Stimulated activated naive CD8-positive, alpha-beta T cell treated with anti-CD3 and anti-CD28 coated beads, Interleukin-15, Interleukin-2, amounts not matched to agents 100 ng/mL and 50 ng/mL, for 24 hours (primary cell): ENCODE data around the gene GRIA2.
"Not testable (repeated sequence)": the region's sequence is repeated elsewhere in the genome, so short reads cannot be mapped to it uniquely, and the experiment has no call there.

Experiments
- H3K27ac Mint-ChIP-seq: one replicate; pipeline ENCODE4 v1.8.0; 2021; ENCODE audit warnings: mild to moderate bottlenecking, mixed read lengths
- H3K27me3 Mint-ChIP-seq: one replicate; pipeline ENCODE4 v1.8.0; 2021; ENCODE audit warnings: mixed read lengths
- H3K36me3 Mint-ChIP-seq: one replicate; pipeline ENCODE4 v1.8.0; 2021; ENCODE audit warnings: low read depth, mixed read lengths
- H3K4me1 Mint-ChIP-seq: one replicate; pipeline ENCODE4 v1.8.0; 2021; ENCODE audit warnings: low read depth, mixed read lengths
- H3K4me3 Mint-ChIP-seq: one replicate; pipeline ENCODE4 v1.8.0; 2021; ENCODE audit warnings: mild to moderate bottlenecking, mixed read lengths
- H3K9me3 Mint-ChIP-seq: one replicate; pipeline ENCODE4 v1.8.0; 2021; ENCODE audit warnings: mixed read lengths

The GRIA2 gene

DNA sequence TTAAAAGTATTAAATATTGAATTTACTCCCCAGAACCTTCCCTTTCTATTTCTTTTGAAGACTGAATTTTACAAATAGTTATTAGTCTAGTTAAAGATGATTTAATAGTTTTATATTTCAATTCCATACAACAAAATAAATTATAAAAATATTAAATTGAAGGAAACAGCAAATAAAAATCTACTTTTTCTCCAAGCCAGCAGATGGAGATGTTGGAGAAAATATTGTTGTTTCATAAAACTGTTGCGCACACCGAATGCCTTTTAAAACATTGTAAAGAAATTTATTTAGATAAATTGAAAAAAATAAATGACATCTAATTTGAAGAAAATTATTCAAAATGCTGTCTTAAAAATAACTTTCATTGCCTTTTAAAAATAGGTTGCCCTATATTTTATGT lies 5.5 kb downstream of the GRIA2 start:
- no peaks in the 10 kb centered on the region for H3K36me3 Mint-ChIP-seq
- H3K27me3 Mint-ChIP-seq, result peaks cover 21% of the 10 kb centered on the region

DNA sequence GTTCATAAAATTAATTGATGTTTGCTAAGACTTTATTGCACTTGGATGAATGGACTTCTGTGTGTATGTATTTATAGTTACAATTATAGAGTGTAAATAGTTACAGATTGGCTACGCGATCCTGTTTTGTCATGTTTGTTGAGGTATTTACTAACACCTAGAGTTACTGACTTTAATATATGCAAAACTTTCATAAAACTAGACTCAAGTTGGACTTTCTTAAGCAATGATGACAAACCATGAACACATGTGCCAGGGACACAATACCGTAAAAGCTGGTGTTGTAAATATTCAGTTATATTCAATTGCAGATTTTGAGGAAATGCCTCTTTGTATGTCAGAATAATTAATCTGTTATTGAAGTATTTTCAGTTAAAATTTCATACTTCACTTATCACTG lies 6.1 kb downstream of the GRIA2 start:
- no peak overlapping the region for H3K4me3 Mint-ChIP-seq
- peaks cover 16% of the 10 kb centered on the region for H3K27me3 Mint-ChIP-seq
- H3K36me3 Mint-ChIP-seq, result no peaks in the 10 kb centered on the region
- H3K27ac Mint-ChIP-seq, result no peak overlapping the region
- no peaks in the 10 kb centered on the region for H3K9me3 Mint-ChIP-seq
- H3K4me1 Mint-ChIP-seq, result no peaks in the 10 kb centered on the region

More for the DNA sequence above, 5.5 kb downstream of the GRIA2 start:
- no peaks in the 10 kb centered on the region for H3K4me1 Mint-ChIP-seq
- no peak overlapping the region for H3K4me3 Mint-ChIP-seq
- H3K9me3 Mint-ChIP-seq, result no peaks in the 10 kb centered on the region
- no peak overlapping the region for H3K27ac Mint-ChIP-seq

DNA sequence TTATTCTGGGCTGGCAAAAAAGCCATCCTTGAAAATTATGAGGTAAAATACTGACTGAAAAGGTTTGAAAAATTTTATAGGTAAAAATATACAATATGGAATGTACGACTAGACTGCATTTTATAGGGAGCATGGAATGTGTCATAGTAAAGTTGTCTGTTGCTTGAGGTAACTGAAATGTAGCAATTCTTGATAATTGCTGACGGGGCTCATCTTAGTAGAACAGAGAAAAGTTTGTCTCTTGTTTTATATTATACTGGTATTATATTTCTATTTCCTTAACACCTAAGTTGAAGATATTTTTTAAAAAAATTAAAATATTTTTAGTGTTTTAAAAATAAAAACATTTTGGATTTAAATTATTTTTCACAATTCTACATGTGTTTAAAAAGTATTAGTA lies 11.0 kb downstream of the GRIA2 start:
- Mint-ChIP-seq H3K4me3 (no peak overlapping the region), H3K4me1 (no peaks in the 10 kb centered on the region), H3K27me3 (no peaks in the 10 kb centered on the region), H3K27ac (no peak overlapping the region), H3K36me3 (no peaks in the 10 kb centered on the region), H3K9me3 (no peaks in the 10 kb centered on the region)

DNA sequence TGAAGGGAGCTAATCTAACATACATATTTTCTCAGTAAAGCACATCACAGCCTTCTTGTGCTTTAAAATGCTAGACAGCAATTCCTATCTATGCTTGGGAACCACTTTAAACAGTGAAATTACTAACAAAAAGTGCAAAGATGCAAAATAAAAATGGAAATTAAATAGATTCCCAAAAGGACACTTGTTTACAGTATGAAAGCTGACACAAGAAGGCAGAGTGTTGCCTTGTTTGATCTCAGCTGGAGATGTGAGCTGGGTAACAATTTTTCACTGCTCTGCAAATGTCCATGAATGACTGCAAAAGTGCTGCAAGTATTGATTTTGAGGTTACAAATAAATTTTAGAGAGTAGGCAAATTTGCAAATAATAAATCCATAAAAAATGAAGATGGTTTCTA lies 22.3 kb downstream of the GRIA2 start:
- H3K27ac Mint-ChIP-seq, result no peak overlapping the region
- no peaks in the 10 kb centered on the region for H3K4me1 Mint-ChIP-seq
- no peak overlapping the region for H3K4me3 Mint-ChIP-seq
- no peaks in the 10 kb centered on the region for H3K27me3 Mint-ChIP-seq
- no peaks in the 10 kb centered on the region for H3K36me3 Mint-ChIP-seq
- no peaks in the 10 kb centered on the region for H3K9me3 Mint-ChIP-seq

DNA sequence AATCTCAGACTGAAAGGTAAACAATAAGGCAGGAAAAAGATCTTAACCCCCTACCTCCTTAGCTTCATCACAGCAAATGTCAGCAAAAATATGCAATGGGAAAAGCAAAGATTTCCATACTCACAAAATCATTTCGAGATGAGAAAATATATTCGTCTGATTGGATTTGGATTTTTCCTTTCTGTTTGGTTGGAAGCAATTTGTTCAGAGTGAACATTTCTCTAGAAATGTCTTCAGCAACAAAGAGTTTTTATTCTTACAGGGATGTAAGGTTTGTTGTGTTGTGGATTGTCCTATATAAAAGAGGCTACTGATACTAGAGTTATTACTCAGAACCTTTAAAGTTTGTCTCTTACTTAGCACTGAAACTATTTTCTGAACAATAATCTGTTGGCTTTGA lies 23.8 kb downstream of the GRIA2 start:
- Mint-ChIP-seq H3K4me3 (no peak overlapping the region), H3K27me3 (no peaks in the 10 kb centered on the region), H3K9me3 (no peaks in the 10 kb centered on the region), H3K36me3 (no peaks in the 10 kb centered on the region), H3K4me1 (no peaks in the 10 kb centered on the region), H3K27ac (no peak overlapping the region)

DNA sequence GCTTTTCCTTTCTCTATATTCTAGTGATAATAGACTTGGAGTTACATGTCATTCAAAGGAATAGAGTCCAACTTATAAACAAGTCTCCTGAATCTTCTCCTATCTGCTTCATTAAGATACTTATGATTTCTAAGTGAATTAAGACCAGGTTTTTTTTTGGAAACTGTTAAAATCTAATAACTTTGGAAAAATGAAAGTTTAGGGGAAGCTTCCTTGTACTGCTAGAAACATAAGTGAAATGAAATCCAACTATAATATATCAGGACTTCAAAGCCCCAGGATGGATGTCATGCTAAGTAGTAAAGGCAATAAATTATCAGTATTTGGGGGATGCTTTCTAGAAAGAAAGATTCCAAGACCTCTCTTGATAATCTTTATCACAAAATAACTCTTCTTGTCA lies 24.8 kb downstream of the GRIA2 start:
- H3K36me3 Mint-ChIP-seq, result no peaks in the 10 kb centered on the region
- H3K4me3 Mint-ChIP-seq, result no peak overlapping the region
- H3K27ac Mint-ChIP-seq, result no peak overlapping the region
- no peaks in the 10 kb centered on the region for H3K27me3 Mint-ChIP-seq
- no peaks in the 10 kb centered on the region for H3K9me3 Mint-ChIP-seq
- H3K4me1 Mint-ChIP-seq, result no peaks in the 10 kb centered on the region

DNA sequence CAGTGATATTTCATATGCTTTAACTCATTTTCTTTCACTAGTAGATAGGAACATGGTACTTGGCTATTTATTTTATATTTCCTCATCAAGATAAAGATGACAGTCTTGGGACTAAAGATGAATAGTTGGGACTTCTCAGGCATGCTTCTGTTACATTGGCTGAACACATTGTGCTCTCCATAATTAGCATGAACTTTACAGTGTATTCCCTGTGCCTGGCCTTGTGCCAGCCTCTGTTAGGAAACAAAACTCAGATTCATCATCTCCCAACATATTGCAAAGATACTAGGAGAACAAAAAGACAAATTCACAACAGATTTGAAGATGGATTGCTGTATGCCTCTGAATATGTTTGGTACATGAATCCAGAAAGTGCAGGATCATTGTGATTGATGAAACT lies 26.4 kb downstream of the GRIA2 start:
- Mint-ChIP-seq H3K4me1 (no peaks in the 10 kb centered on the region), H3K27me3 (no peaks in the 10 kb centered on the region), H3K27ac (no peak overlapping the region), H3K4me3 (no peak overlapping the region), H3K9me3 (no peaks in the 10 kb centered on the region), H3K36me3 (no peaks in the 10 kb centered on the region)

DNA sequence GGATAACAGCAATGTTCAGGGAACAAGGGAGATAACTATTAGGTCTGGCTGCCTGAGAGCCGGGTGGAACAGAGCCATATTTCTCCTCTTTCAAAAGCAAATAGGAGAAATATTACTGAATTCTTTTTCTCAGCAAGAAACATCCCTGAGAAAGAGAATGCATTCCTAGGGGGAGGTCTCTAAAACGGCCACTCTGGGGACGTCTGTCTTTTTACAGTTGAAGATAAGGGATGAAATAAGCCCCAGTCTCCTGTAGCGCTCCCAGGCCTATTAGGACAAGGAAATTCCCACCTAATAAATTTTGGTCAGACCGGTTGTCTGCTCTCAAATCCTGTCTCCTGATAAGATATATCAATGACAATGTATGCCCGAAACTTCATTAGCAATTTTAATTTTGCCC lies 37.6 kb downstream of the GRIA2 start:
- H3K9me3 Mint-ChIP-seq, result peaks cover 14% of the 10 kb centered on the region
- H3K36me3 Mint-ChIP-seq, H3K27ac Mint-ChIP-seq, H3K4me3 Mint-ChIP-seq, H3K4me1 Mint-ChIP-seq, H3K27me3 Mint-ChIP-seq: not testable (repeated sequence)

DNA sequence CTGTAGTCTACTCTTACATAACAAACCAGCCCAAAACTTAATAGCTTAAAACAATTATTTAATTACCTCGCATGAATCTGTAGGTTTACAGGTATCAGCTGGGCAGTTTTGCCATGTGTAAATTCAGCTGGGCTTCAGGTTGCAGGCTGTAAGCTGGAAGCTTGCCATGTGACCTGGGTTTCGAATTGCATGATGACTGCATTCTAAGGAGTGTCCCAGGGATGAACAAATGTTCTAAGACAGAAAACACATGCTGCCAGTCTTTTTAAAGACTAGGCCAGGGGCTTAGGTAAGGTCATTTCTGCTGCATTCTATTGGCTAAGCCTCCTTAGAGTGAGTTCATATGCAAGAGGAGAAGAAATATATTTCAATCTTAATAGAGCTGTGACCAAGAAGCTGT lies 44.8 kb downstream of the GRIA2 start:
- peaks cover 11% of the 10 kb centered on the region for H3K9me3 Mint-ChIP-seq
- H3K27me3 Mint-ChIP-seq, result no peaks in the 10 kb centered on the region
- no peaks in the 10 kb centered on the region for H3K4me1 Mint-ChIP-seq
- no peak overlapping the region for H3K4me3 Mint-ChIP-seq
- H3K36me3 Mint-ChIP-seq, result no peaks in the 10 kb centered on the region
- H3K27ac Mint-ChIP-seq, result no peak overlapping the region

DNA sequence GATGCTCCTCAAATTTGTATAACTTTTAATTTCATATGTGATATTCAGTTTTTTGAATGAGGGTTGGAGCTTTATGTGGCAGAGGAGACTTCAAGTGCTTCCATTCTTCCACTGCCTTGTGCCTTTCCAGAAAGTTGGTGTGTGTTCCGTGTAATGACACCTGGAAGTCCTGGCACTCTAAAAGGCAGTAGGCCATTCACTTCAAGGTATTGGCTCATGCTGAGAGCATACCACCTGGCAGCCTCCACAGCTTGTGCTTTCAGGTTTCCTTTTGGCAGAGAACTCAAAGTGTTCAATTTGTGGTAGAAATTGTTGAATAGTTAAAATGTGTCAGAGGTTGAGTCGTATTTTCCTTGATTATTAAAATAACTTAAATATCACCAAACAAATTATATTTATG lies 49.6 kb downstream of the GRIA2 start:
- H3K27ac Mint-ChIP-seq, result no peak overlapping the region
- no peaks in the 10 kb centered on the region for H3K36me3 Mint-ChIP-seq
- H3K4me1 Mint-ChIP-seq, result no peaks in the 10 kb centered on the region
- no peak overlapping the region for H3K4me3 Mint-ChIP-seq
- peaks cover 9% of the 10 kb centered on the region for H3K9me3 Mint-ChIP-seq
- no peaks in the 10 kb centered on the region for H3K27me3 Mint-ChIP-seq

DNA sequence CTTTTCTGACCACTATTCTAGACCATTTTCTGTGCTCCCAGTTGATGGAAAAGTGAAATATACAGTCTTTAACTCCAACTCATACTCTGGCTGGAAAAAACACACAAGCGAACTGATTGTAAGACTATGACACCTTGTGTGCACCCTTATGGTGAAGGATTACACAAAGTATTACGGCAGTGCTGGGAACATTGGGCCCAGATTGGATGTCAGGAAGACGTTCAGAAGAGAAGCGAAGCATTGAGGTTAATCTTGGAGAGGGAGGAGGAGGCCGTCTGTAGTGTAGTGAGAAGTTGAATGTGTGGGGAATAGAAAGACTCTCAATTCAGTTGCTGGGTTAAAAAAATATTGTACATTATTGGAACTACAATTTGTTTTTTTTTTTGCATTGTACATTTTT lies 50.0 kb downstream of the GRIA2 start:
- Mint-ChIP-seq H3K27me3 (no peaks in the 10 kb centered on the region), H3K36me3 (no peaks in the 10 kb centered on the region), H3K27ac (no peak overlapping the region), H3K4me3 (no peak overlapping the region), H3K9me3 (peaks cover 9% of the 10 kb centered on the region), H3K4me1 (no peaks in the 10 kb centered on the region)

DNA sequence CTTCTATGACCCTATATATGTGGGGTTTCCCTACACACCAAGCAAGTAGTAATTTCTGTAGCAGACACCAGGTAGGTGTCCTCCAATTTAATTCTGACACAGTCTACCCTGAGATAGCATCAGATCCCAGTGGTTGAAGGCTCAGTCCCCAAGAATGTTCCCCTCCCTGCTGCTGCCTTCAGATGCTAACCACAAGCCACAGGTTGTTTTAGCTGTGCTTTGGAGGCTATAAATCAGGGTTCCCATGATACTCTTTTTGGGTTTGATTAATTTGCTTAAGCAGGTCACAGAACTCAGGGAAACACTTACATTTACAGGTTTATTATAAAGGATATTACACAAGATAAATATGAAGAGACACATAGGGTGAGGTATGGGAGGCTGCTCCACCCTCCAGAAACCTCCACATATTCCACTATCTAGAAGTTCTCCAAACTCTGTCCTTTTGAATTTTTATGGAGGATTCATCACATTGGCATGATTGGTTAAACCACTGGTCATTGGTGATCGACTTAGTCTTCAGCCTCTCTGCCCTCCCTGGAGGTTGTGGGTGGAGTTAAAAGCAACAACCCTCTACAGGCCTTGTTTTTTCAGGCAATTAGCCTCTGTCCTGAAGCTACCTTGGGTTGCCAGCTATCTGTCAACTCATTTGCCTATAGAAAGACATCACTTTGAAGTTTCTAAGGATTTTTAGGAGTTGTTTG lies 50.8 kb downstream of the GRIA2 start:
- Mint-ChIP-seq H3K27ac (no peak overlapping the region), H3K4me3 (no peak overlapping the region), H3K36me3 (no peaks in the 10 kb centered on the region), H3K27me3 (no peaks in the 10 kb centered on the region), H3K9me3 (peaks cover 6% of the 10 kb centered on the region), H3K4me1 (no peaks in the 10 kb centered on the region)

DNA sequence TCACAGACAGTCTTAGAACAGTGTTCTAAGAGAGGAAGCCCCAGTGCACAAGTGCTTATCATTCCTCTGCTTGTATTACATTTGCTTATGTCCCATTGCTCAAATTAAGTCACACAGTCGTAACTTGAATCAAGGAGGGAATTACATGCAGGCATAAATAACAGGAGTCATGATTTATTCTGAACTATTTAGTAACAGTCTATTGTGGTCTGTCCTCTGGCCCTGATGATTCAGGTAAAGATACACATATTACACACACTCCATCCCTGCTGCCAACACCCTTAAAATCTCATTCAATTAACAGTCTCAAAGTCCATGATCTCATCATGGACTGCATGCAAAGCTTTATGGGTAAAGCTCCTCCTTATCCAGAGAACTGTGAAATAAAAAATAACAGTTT lies 60.1 kb downstream of the GRIA2 start:
- H3K9me3 Mint-ChIP-seq, result peaks cover 10% of the 10 kb centered on the region
- no peaks in the 10 kb centered on the region for H3K36me3 Mint-ChIP-seq
- no peaks in the 10 kb centered on the region for H3K27me3 Mint-ChIP-seq
- H3K4me1 Mint-ChIP-seq, result no peaks in the 10 kb centered on the region
- H3K27ac Mint-ChIP-seq, result no peak overlapping the region
- no peak overlapping the region for H3K4me3 Mint-ChIP-seq

DNA sequence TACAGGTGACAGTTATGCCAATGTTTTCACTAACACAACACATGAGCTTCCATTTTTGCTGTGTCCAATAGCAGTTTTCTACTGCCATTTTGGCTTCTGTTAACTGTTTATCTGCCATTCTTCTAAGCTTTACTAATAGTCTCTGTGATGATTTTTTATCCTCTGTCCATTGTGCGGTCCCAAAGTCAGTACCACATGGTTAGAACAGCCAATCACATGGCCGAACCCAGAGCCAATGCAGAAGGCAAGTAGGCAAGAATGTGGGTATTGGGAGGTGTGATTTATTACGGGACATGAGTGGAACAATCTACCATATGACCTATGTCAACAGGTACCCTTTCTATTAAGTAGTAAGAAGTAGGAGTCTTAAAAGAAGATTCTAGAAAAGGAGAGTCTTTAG lies 61.5 kb downstream of the GRIA2 start:
- Mint-ChIP-seq H3K27ac (no peak overlapping the region), H3K27me3 (no peaks in the 10 kb centered on the region), H3K4me1 (no peaks in the 10 kb centered on the region), H3K4me3 (no peak overlapping the region), H3K36me3 (no peaks in the 10 kb centered on the region), H3K9me3 (peaks cover 10% of the 10 kb centered on the region)

DNA sequence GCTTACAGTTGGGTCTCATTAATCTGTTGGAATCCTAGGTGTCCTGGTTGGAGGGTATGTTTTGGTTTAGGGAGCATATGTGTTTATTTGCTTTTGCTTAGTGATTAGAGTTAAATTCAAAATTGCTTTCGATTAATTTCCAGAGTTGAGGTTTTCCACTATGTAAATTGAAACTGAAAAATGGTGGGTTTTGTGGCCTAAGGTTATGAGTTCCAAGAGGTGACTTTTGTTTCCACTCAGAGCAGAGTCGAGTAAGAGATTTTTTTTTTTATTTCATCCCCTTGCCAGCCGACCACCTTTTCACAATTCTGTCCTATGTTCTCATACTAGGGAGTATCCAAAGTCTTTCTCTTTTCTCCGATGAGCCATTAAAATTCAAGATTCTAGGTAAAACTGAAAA lies 66.9 kb downstream of the GRIA2 start:
- no peaks in the 10 kb centered on the region for H3K4me1 Mint-ChIP-seq
- no peaks in the 10 kb centered on the region for H3K27me3 Mint-ChIP-seq
- H3K9me3 Mint-ChIP-seq, result peaks cover 6% of the 10 kb centered on the region
- no peak overlapping the region for H3K4me3 Mint-ChIP-seq
- no peak overlapping the region for H3K27ac Mint-ChIP-seq
- no peaks in the 10 kb centered on the region for H3K36me3 Mint-ChIP-seq

DNA sequence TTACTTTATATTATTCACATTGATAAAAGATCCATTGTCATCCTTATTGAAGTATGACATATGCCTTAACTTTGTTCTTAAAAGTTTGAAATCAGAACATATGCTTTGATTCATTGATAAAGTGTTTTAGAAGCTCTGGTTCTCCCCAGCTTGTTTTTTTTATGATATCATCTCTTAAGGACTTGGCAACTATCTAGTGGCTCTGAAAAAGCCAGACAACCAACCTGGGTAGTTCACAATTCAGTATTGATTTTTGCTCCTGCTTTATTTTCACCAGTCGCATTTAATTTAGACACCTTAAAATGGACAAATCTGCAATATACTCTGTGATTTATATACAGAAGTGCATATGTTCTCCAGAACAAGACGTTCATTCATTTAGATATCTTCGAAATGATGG lies 70.1 kb downstream of the GRIA2 start:
- no peaks in the 10 kb centered on the region for H3K4me1 Mint-ChIP-seq
- H3K9me3 Mint-ChIP-seq, result peaks cover 6% of the 10 kb centered on the region
- no peaks in the 10 kb centered on the region for H3K36me3 Mint-ChIP-seq
- H3K27me3 Mint-ChIP-seq, result no peaks in the 10 kb centered on the region
- H3K4me3 Mint-ChIP-seq, result no peak overlapping the region
- H3K27ac Mint-ChIP-seq, result no peak overlapping the region
